ENCODE measurements around the gene AGBL4. TPM values are rescaled to one million over a fixed set of nuclear protein-coding genes. Genes with fewer than 3 reads are reported as not detected.

Gene AGBL4
- total RNA-seq, 1 experiment from 2014 or later, result not detected

DNA sequence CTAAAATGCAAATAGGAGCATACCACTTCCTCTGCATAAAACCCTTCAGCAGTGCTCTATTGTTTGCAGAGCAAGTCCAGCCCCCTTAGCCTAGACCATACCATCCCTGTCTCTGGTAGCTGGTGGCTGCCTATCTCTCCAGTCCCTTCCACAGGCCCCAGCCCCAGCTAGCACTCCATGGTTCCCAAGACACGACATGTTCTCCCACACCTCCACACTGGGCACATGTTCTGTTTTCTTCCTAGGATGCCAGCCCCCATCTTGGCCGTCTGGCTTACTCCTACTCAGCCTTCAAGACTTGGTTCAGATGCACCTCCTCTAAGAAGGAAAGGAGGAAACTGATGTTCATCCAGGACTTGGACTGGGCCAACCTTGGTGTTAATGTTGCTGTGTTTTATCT lies 1355.4 kb downstream of the AGBL4 start:
- no peak for TF ChIP-seq POLR2A (IDR thresholded peaks at IDR 0.05; ENCODE audit: borderline replicate concordance, extremely low read depth, insufficient read depth, insufficient read length)
- TF ChIP-seq, protein P1, sequence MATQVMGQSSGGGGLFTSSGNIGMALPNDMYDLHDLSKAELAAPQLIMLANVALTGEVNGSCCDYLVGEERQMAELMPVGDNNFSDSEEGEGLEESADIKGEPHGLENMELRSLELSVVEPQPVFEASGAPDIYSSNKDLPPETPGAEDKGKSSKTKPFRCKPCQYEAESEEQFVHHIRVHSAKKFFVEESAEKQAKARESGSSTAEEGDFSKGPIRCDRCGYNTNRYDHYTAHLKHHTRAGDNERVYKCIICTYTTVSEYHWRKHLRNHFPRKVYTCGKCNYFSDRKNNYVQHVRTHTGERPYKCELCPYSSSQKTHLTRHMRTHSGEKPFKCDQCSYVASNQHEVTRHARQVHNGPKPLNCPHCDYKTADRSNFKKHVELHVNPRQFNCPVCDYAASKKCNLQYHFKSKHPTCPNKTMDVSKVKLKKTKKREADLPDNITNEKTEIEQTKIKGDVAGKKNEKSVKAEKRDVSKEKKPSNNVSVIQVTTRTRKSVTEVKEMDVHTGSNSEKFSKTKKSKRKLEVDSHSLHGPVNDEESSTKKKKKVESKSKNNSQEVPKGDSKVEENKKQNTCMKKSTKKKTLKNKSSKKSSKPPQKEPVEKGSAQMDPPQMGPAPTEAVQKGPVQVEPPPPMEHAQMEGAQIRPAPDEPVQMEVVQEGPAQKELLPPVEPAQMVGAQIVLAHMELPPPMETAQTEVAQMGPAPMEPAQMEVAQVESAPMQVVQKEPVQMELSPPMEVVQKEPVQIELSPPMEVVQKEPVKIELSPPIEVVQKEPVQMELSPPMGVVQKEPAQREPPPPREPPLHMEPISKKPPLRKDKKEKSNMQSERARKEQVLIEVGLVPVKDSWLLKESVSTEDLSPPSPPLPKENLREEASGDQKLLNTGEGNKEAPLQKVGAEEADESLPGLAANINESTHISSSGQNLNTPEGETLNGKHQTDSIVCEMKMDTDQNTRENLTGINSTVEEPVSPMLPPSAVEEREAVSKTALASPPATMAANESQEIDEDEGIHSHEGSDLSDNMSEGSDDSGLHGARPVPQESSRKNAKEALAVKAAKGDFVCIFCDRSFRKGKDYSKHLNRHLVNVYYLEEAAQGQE (IDR thresholded peaks at IDR 0.05; ENCODE audit: low read depth), result no peak
- TF ChIP-seq RAD21 (IDR thresholded peaks at IDR 0.05; ENCODE audit: low read depth), result no peak
- no peak for TF ChIP-seq ELF1 (IDR thresholded peaks at IDR 0.05; ENCODE audit: borderline replicate concordance, low read depth)
- TF ChIP-seq EGR1 (IDR thresholded peaks at IDR 0.05; ENCODE audit: low read depth), result no peak
- TF ChIP-seq CBX3 (IDR thresholded peaks at IDR 0.05; ENCODE audit: low read depth), result no peak
- no peak for TF ChIP-seq EZH2phosphoT487 (IDR thresholded peaks at IDR 0.05; ENCODE audit: borderline replicate concordance)
- TF ChIP-seq YY1 (IDR thresholded peaks at IDR 0.05; ENCODE audit: extremely low read depth, insufficient replicate concordance, low read depth, low read length), result no peak
- TF ChIP-seq, protein P2, sequence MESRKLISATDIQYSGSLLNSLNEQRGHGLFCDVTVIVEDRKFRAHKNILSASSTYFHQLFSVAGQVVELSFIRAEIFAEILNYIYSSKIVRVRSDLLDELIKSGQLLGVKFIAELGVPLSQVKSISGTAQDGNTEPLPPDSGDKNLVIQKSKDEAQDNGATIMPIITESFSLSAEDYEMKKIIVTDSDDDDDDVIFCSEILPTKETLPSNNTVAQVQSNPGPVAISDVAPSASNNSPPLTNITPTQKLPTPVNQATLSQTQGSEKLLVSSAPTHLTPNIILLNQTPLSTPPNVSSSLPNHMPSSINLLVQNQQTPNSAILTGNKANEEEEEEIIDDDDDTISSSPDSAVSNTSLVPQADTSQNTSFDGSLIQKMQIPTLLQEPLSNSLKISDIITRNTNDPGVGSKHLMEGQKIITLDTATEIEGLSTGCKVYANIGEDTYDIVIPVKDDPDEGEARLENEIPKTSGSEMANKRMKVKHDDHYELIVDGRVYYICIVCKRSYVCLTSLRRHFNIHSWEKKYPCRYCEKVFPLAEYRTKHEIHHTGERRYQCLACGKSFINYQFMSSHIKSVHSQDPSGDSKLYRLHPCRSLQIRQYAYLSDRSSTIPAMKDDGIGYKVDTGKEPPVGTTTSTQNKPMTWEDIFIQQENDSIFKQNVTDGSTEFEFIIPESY (IDR thresholded peaks at IDR 0.05; ENCODE audit: extremely low read depth, insufficient replicate concordance, low read length), result no peak
- TF ChIP-seq FOSL1 (IDR thresholded peaks at IDR 0.05; ENCODE audit: low read depth), result no peak
- TF ChIP-seq EZH2 (IDR thresholded peaks at IDR 0.05), result no peak
- TF ChIP-seq SRF (IDR thresholded peaks at IDR 0.05; ENCODE audit: low read depth), result no peak
- no peak for TF ChIP-seq SP1 (IDR thresholded peaks at IDR 0.05; ENCODE audit: low read depth)
- TF ChIP-seq SIN3A (IDR thresholded peaks at IDR 0.05; ENCODE audit: low read depth), result no peak
- TF ChIP-seq TCF7L2 (IDR thresholded peaks at IDR 0.05; ENCODE audit: borderline replicate concordance, extremely low read depth, insufficient read depth, insufficient read length), result no peak
- no peak for TF ChIP-seq ZNF274 (IDR thresholded peaks at IDR 0.05; ENCODE audit: low read depth, low read length)
- no peak for TF ChIP-seq POLR2AphosphoS5 (IDR thresholded peaks at IDR 0.05; ENCODE audit: low read depth, low read length)
- TF ChIP-seq CEBPB (IDR thresholded peaks at IDR 0.05; ENCODE audit: low read depth), result no peak
- TF ChIP-seq JUND (IDR thresholded peaks at IDR 0.05), result no peak
- TF ChIP-seq ZFX (IDR thresholded peaks at IDR 0.05), result no peak
- Histone ChIP-seq H3K79me2 (ENCODE audit: insufficient read depth, low read length) (no peaks in the 10 kb centered on the region), H2AFZ (ENCODE audit: low read depth, low read length, poor library complexity, severe bottlenecking) (no peak overlapping the region), H3K4me1 (ENCODE audit: control insufficient read depth in 1 of 2, insufficient read depth in 2 of 2, low read length in 2 of 2) (no peaks in the 10 kb centered on the region), H3K36me3 (ENCODE audit: control insufficient read depth in 1 of 2, insufficient read depth in 2 of 2, low read length in 2 of 2) (no peaks in the 10 kb centered on the region), H3K9me2 (ENCODE audit: insufficient read depth) (no peaks in the 10 kb centered on the region), H3K9ac (ENCODE audit: low read length) (no peak overlapping the region), H3K27ac (ENCODE audit: low read depth, low read length) (no peak overlapping the region), H3K4me3 (replicated peaks in 1 of 2; ENCODE audit: low read depth in 1 of 2, low read length in 2 of 2) (no peak overlapping the region), H3K27me3 (ENCODE audit: insufficient read depth, low read length) (peaks cover 58% of the 10 kb centered on the region), H4K20me1 (ENCODE audit: insufficient read depth) (no peaks in the 10 kb centered on the region), H3K9me3 (ENCODE audit: control insufficient read depth in 1 of 2, insufficient read depth in 1 of 2, low read depth in 1 of 2, low read length in 2 of 2) (no peaks in the 10 kb centered on the region), H3K4me2 (ENCODE audit: low read length) (no peak overlapping the region)
- CTCF ChIA-PET, result interaction anchor here (0.9 kb wide), 1 partner anchor 9 kb away, joined by 4 read pairs; no protein-coding TSS in a partner anchor
- no TSS peak for BruUV-seq (replicated peaks)
- RAD21 ChIA-PET (ENCODE audit: low non-redundant PET in 1 of 2, low total read pairs in 2 of 2, uncharacterized antibody in 2 of 2, unreplicated experiment in 2 of 2), result no interaction called here
- intact Hi-C loops (cut with micrococcal nuclease), result no loop called here
- DNase-seq (ENCODE audit: low read depth, low spot score) (no peak), ATAC-seq (no peak)
- POLR2A ChIA-PET, result no interaction called here

Data from HCT116 (cell line).